H1 (cell line): Measurements from ENCODE around the gene CDC26. TPM values are rescaled to one million over a fixed set of nuclear protein-coding genes. Genes with fewer than 3 reads are reported as not detected.

Experiments
- CTCF ChIA-PET: fragments of 300-600 bp; sonication (Branson Sonifier 250); formaldehyde crosslinking; loops from one replicate; lab custom pipeline; 2021; ENCODE audit not compliant: partially characterized antibody; lab: Charles Lee
- POLR2A ChIA-PET: fragments of 300-600 bp; sonication (Branson Sonifier 250); formaldehyde crosslinking; loops from one replicate; lab custom pipeline; 2021; ENCODE audit warnings: inconsistent platforms; ENCODE audit not compliant: partially characterized antibody; lab: Charles Lee
- DNase-seq, 2 experiments: peaks; one replicate each; pipeline versions ENCODE4 v3.0.0 to v3.0.0-alpha.2; 2010 to 2022; ENCODE audit warnings: low spot score in 2 of 2, low read depth in 1 of 2, mixed read lengths in 1 of 2
- FAIRE-seq: peaks from 2 replicates; lab custom pipeline; 2011; peaks lifted over from hg19 to GRCh38; lab: Jason Lieb, UNC
- H2AFZ ChIP-seq: 2 replicates; pipeline ENCODE4 v1.8.1; 2012; ENCODE audit warnings: low read length, inconsistent platforms
- H2AK5ac ChIP-seq: 2 replicates; pipeline ENCODE4 v1.6.1; 2013; ENCODE audit warnings: low read depth, low read length
- H2BK120ac ChIP-seq: replicated peaks from 2 replicates; pipeline ENCODE3; 2013; ENCODE audit warnings: low read depth, low read length, inconsistent platforms
- H2BK12ac ChIP-seq: 2 replicates; pipeline ENCODE4 v1.6.1; 2013; ENCODE audit warnings: low read depth, low read length
- H2BK15ac ChIP-seq: 2 replicates; pipeline ENCODE4 v1.6.1; 2013; ENCODE audit warnings: low read length
- H2BK20ac ChIP-seq: 2 replicates; pipeline ENCODE4 v1.6.1; 2013; ENCODE audit warnings: low read length
- H2BK5ac ChIP-seq: 2 replicates; pipeline ENCODE4 v1.6.1; 2013; ENCODE audit warnings: low read depth, low read length
- H3K14ac ChIP-seq: 2 replicates; pipeline ENCODE4 v1.6.1; 2013; ENCODE audit warnings: inconsistent platforms; ENCODE audit not compliant: insufficient read length
- H3K18ac ChIP-seq: 2 replicates; pipeline ENCODE4 v1.6.1; 2013; ENCODE audit warnings: low read length; ENCODE audit errors: extremely low read depth
- H3K23ac ChIP-seq: 2 replicates; pipeline ENCODE4 v1.6.1; 2013; ENCODE audit warnings: inconsistent platforms; ENCODE audit not compliant: insufficient read length
- H3K23me2 ChIP-seq: 2 replicates; pipeline ENCODE4 v1.6.1; 2013; ENCODE audit warnings: low read depth, low read length
- H3K27ac ChIP-seq: 2 replicates; pipeline ENCODE4 v1.6.1; 2011; ENCODE audit warnings: low read depth, low read length, inconsistent platforms
- H3K27me3 ChIP-seq, 4 experiments: replicated peaks in 1 of 4; 1 replicate in 1 of 4; 2 replicates in 3 of 4; pipeline versions ENCODE4 v1.6.1 to v1.8.1; 2011 to 2013; ENCODE audit warnings: low read length in 3 of 4, mild to moderate bottlenecking in 3 of 4, inconsistent platforms in 2 of 4, mixed read lengths in 2 of 4, moderate library complexity in 1 of 4; ENCODE audit not compliant: control insufficient read depth in 3 of 4, insufficient read depth in 3 of 4; ENCODE audit errors: extremely low read depth in 1 of 4
- H3K36me3 ChIP-seq, 4 experiments: 2 replicates each; pipeline versions ENCODE4 v1.6.1 to v1.8.1; 2011 to 2013; ENCODE audit warnings: mild to moderate bottlenecking in 4 of 4, low read length in 3 of 4, moderate library complexity in 2 of 4, control low read depth in 1 of 4, inconsistent platforms in 1 of 4; ENCODE audit not compliant: insufficient read depth in 4 of 4, control insufficient read depth in 2 of 4
- H3K4ac ChIP-seq: replicated peaks from 2 replicates; pipeline ENCODE3; 2013; ENCODE audit warnings: low read length, low read depth, mixed read lengths, inconsistent platforms; ENCODE audit not compliant: insufficient read length
- H3K4me1 ChIP-seq, 4 experiments: replicated peaks in 1 of 4; 1 replicate in 1 of 4; 2 replicates in 3 of 4; pipeline versions ENCODE4 v1.6.1 to v1.8.1; 2011 to 2013; ENCODE audit warnings: low read length in 3 of 4, inconsistent platforms in 2 of 4, mixed read lengths in 1 of 4; ENCODE audit not compliant: insufficient read depth in 4 of 4, control insufficient read depth in 3 of 4
- H3K4me2 ChIP-seq, 2 experiments: 2 replicates each; pipeline versions ENCODE4 v1.6.1 to v1.8.1; 2011 to 2013; ENCODE audit warnings: low read depth in 2 of 2, low read length in 2 of 2, control low read depth in 1 of 2, inconsistent platforms in 1 of 2, mild to moderate bottlenecking in 1 of 2; ENCODE audit not compliant: insufficient read depth in 1 of 2
- H3K4me3 ChIP-seq, 4 experiments: fragments of 200-600, 300-600 bp in 1 of 4; sonication (generic), shearing (Covaris generic), sonication (Bioruptor Twin) in 1 of 4; 2 replicates each; pipeline versions ENCODE4 v1.5.1 to v1.8.1; 2011 to 2016; ENCODE audit warnings: low read length in 4 of 4, low read depth in 3 of 4, control low read depth in 2 of 4, inconsistent platforms in 2 of 4, mild to moderate bottlenecking in 2 of 4, mixed read lengths in 1 of 4, moderate library complexity in 1 of 4; ENCODE audit not compliant: insufficient read depth in 2 of 4; ENCODE audit errors: extremely low read depth in 1 of 4
- H3K56ac ChIP-seq: replicated peaks from 2 replicates; pipeline ENCODE3; 2013; ENCODE audit warnings: low read depth, mild to moderate bottlenecking, mixed read lengths, low read length, inconsistent platforms; ENCODE audit not compliant: insufficient read length
- H3K79me1 ChIP-seq: 2 replicates; pipeline ENCODE4 v1.6.1; 2013; ENCODE audit warnings: low read depth, low read length, control low read depth
- H3K79me2 ChIP-seq, 2 experiments: 2 replicates each; pipeline versions ENCODE4 v1.6.1 to v1.8.1; 2012 to 2013; ENCODE audit warnings: low read length in 2 of 2, mild to moderate bottlenecking in 2 of 2, inconsistent platforms in 1 of 2; ENCODE audit not compliant: insufficient read depth in 2 of 2, control insufficient read depth in 1 of 2
- H3K9ac ChIP-seq, 4 experiments: replicated peaks in 1 of 4; 1 replicate in 1 of 4; 2 replicates in 3 of 4; pipeline versions ENCODE4 v1.6.1 to v1.8.1; 2011 to 2013; ENCODE audit warnings: low read depth in 3 of 4, low read length in 3 of 4, control low read depth in 2 of 4, mild to moderate bottlenecking in 2 of 4, moderate library complexity in 2 of 4, inconsistent platforms in 1 of 4; ENCODE audit errors: extremely low read depth in 1 of 4
- H3K9me3 ChIP-seq, 2 experiments: 2 replicates each; pipeline versions ENCODE4 v1.6.1 to v1.8.1; 2012 to 2013; ENCODE audit warnings: mild to moderate bottlenecking in 2 of 2, moderate library complexity in 2 of 2, control low read depth in 1 of 2, inconsistent platforms in 1 of 2, low read depth in 1 of 2, low read length in 1 of 2, mixed read lengths in 1 of 2; ENCODE audit not compliant: insufficient read depth in 2 of 2
- H4K20me1 ChIP-seq, 2 experiments: replicated peaks in 1 of 2; 2 replicates each; pipeline versions ENCODE3 to v1.8.1; 2011 to 2013; ENCODE audit warnings: inconsistent platforms in 2 of 2, low read length in 2 of 2, mild to moderate bottlenecking in 1 of 2; ENCODE audit not compliant: insufficient read depth in 2 of 2, control insufficient read depth in 1 of 2
- H4K5ac ChIP-seq: 2 replicates; pipeline ENCODE4 v1.6.1; 2013; ENCODE audit warnings: low read length, low read depth, mixed read lengths, inconsistent platforms; ENCODE audit not compliant: insufficient read length
- H4K8ac ChIP-seq: 2 replicates; pipeline ENCODE4 v1.8.0; 2013; ENCODE audit warnings: mild to moderate bottlenecking, moderate library complexity, low read length, inconsistent platforms; ENCODE audit not compliant: insufficient read depth; ENCODE audit errors: extremely low read depth
- H4K91ac ChIP-seq: replicated peaks from 2 replicates; pipeline ENCODE3; 2013; ENCODE audit warnings: low read length, mixed read lengths, inconsistent platforms; ENCODE audit not compliant: insufficient read length
- BACH1 ChIP-seq: IDR thresholded peaks from 2 replicates; pipeline ENCODE4 v1.6.1; 2012; ENCODE audit warnings: low read length, improper control_type of control experiment
- CREB1 ChIP-seq: IDR thresholded peaks from 2 replicates; pipeline ENCODE4 v1.6.1; 2012; ENCODE audit warnings: inconsistent platforms
- RAD21 ChIP-seq, 2 experiments: IDR thresholded peaks in 1 of 2; conservative IDR thresholded peaks in 1 of 2; 2 replicates each; pipeline ENCODE4 v1.6.1; 2011; ENCODE audit warnings: low read depth in 2 of 2, low read length in 2 of 2, improper control_type of control experiment in 1 of 2, inconsistent platforms in 1 of 2, mild to moderate bottlenecking in 1 of 2, moderate library complexity in 1 of 2
- RXRA ChIP-seq: IDR thresholded peaks from 2 replicates; pipeline ENCODE4 v1.6.1; 2011; ENCODE audit warnings: low read depth, mild to moderate bottlenecking, low read length, moderate library complexity; ENCODE audit not compliant: insufficient read depth
- SP4 ChIP-seq: IDR thresholded peaks from 2 replicates; pipeline ENCODE4 v1.6.1; 2012; ENCODE audit warnings: low read length, inconsistent platforms
- TBP ChIP-seq: IDR thresholded peaks from 2 replicates; pipeline ENCODE4 v1.6.1; 2011; ENCODE audit warnings: low read depth, low read length, improper control_type of control experiment
- ZNF274 ChIP-seq: IDR thresholded peaks from 2 replicates; pipeline ENCODE4 v1.7.0; 2012; ENCODE audit warnings: low read length, borderline replicate concordance; ENCODE audit errors: extremely low read depth
- WGBS, 2 experiments: shearing (Covaris generic) in 1 of 2; methylation state at CpG; one replicate each; pipeline versions ENCODE4 v1.1.6 to v1.1.7; 2013 to 2015; ENCODE audit warnings: low lambda C conversion rate in 2 of 2, mixed read lengths in 2 of 2, inconsistent platforms in 1 of 2, low coverage in 1 of 2, missing lambda C conversion rate in 1 of 2; ENCODE audit not compliant: insufficient replicate concordance in 2 of 2, insufficient coverage in 1 of 2, insufficient read length in 1 of 2; ENCODE audit errors: extremely low coverage in 1 of 2, missing lambda C conversion rate in 1 of 2; 5-methylcytosine and 5-hydroxymethylcytosine counted together
- polyA plus RNA-seq, 7 experiments: library from polyadenylated mRNA; depleted of rRNA in 3 of 7; stranded (reverse) in 5 of 7; unstranded in 2 of 7; fragments of >200 nt in 5 of 7; fragments of 200-250 nt in 2 of 7; gene quantifications; 1 replicate in 5 of 7; 2 replicates in 1 of 7; 4 replicates in 1 of 7; pipeline versions ENCODE4 v1.2.1 to v1.2.3, GENCODE V29; 2011 to 2013; ENCODE audit warnings: missing spikeins in 2 of 7, mixed read lengths in 2 of 7
- total RNA-seq: library from RNA; stranded (reverse); fragmentation: NEBNext Ultra II Directional; extraction: Animal tissue kit (Norgen Biotek cat#: 25700); gene quantifications from 2 replicates; pipeline ENCODE4 v1.2.1, GENCODE V29; 2021

Gene CDC26
- total and polyA plus RNA-seq, 2 of the 8 experiments (the other 6 are each of a cell fraction or from before 2014, with no cell fraction given) = 31.5 to 41.9 TPM

DNA sequence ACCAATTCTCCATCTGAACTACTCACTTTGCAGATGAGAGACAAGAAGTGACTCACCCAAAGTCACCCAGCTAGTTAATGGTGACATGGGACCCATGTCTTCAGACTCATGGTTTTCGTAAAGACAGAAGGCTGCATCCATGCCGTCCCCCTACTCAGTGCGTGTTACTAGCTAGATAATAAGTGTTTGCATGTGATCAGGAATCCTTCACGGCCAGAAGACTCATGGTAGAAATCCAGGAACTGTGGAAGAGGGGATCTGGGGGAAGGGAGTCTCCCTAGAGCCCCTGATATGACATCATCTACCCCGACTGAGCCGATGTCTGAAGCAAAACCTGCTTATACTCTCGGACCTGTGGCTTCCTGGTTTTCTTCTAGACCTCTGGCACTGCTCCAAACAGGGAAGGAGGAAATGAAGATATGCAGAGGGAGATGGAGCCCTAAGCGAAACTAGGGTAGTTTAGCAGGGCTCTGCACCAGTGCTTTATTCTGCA, 24.5 kb upstream of the CDC26 start:
- ChIA-PET CTCF (interaction anchor here (0.6 to 3.1 kb wide), 5 partner anchors 10 to 356 kb away, joined by 3 to 16 read pairs (median 3); no protein-coding TSS in a partner anchor), POLR2A (interaction anchor here (0.6 to 2.1 kb wide), 3 partner anchors 12 to 51 kb away, joined by 3 to 6 read pairs (median 3); no protein-coding TSS in a partner anchor)
- Histone ChIP-seq H3K4me1 (0 out of 7 replicates have a peak, but pooled peaks cover 0 to 4% (median 0%) of the 10 kb centered on the region in 4 experiments), H2BK20ac (no peak overlapping the region), H3K4me2 (no peak overlapping the region), H3K27ac (no peak overlapping the region), H3K27me3 (peaks cover 0 to 2% (median 0%) of the 10 kb centered on the region in 4 experiments; a peak in 1 of 7 replicates), H2BK5ac (no peak overlapping the region), H3K79me2 (no peaks in the 10 kb centered on the region), H3K36me3 (no peaks in the 10 kb centered on the region), H3K79me1 (no peaks in the 10 kb centered on the region), H4K20me1 (no peaks in the 10 kb centered on the region), H3K9me3 (no peaks in the 10 kb centered on the region), H4K91ac (no peak overlapping the region), H2AFZ (no peak overlapping the region), H4K5ac (no peak overlapping the region), H3K14ac (no peak overlapping the region), H3K4me3 (no peak overlapping the region), H3K18ac (no peak overlapping the region), H2BK120ac (no peak overlapping the region), H2BK15ac (no peak overlapping the region), H3K56ac (no peak overlapping the region), H2AK5ac (no peak overlapping the region), H4K8ac (no peak overlapping the region), H3K23me2 (no peaks in the 10 kb centered on the region), H3K9ac (no peak overlapping the region), H3K23ac (no peak overlapping the region), H3K4ac (no peak overlapping the region), H2BK12ac (no peak overlapping the region)
- no peak for FAIRE-seq
- 90% methylated on average over 8 of the region's 8 CpGs; no CpG with 5 or more reads in 1 of the 2 experiments for WGBS, 2 experiments
- no peak for TF ChIP-seq SP4
- TF ChIP-seq CREB1 = no peak
- TF ChIP-seq RAD21 (IDR thresholded peaks at IDR 0.05 in 1 of 2, conservative IDR thresholded peaks at IDR 0.05 in 1 of 2; ENCODE audit: low read depth in 2 of 2, low read length in 2 of 2) = no peak
- no peak for TF ChIP-seq TBP
- no peak for TF ChIP-seq ZNF274
- no peak for TF ChIP-seq RXRA
- no peak for TF ChIP-seq BACH1
- DNase-seq = no peak
